GM23338 (cell line): ENCODE measurements around the gene FUT2. TPM values are rescaled to one million over a fixed set of nuclear protein-coding genes. Genes with fewer than 3 reads are reported as not detected.
"Not testable (repeated sequence)": the region's sequence is repeated elsewhere in the genome, so short reads cannot be mapped to it uniquely, and the experiment has no call there.

Experiments
- ATAC-seq: fragments of 200-7000 bp; cut with Tn5 transposase; 3 replicates; pipeline ENCODE4 v1.9.1; 2020
- DNase-seq: peaks from one replicate; pipeline ENCODE4 v3.0.0-alpha.2; 2015; ENCODE audit warnings: low spot score
- H2AFZ ChIP-seq: fragments of 200-600 bp; sonication (generic); 2 replicates; pipeline ENCODE4 v1.8.0; 2016; ENCODE audit warnings: antibody characterized with exemption, mild to moderate bottlenecking, moderate library complexity
- H3F3A ChIP-seq: fragments of 200-600 bp; sonication (generic); replicated peaks from 2 replicates; pipeline ENCODE4 v1.8.0; 2017; ENCODE audit warnings: antibody characterized with exemption, mixed run types, low read depth
- H3K27ac ChIP-seq: fragments of 200-600 bp; sonication (generic); 2 replicates; pipeline ENCODE4 v1.6.1; 2016; ENCODE audit warnings: low read depth
- H3K27me3 ChIP-seq: fragments of 200-600 bp; sonication (generic); 2 replicates; pipeline ENCODE4 v1.8.0; 2016; ENCODE audit warnings: mild to moderate bottlenecking, mixed run types, moderate library complexity; ENCODE audit not compliant: insufficient read depth
- H3K36me3 ChIP-seq: fragments of 200-600 bp; sonication (generic); 2 replicates; pipeline ENCODE4 v1.8.0; 2016; ENCODE audit warnings: mild to moderate bottlenecking; ENCODE audit not compliant: insufficient read depth
- H3K4me1 ChIP-seq: fragments of 200-600 bp; sonication (generic); 2 replicates; pipeline ENCODE4 v1.8.0; 2016; ENCODE audit warnings: mild to moderate bottlenecking, moderate library complexity; ENCODE audit not compliant: insufficient read depth
- H3K4me2 ChIP-seq: fragments of 200-600 bp; sonication (generic); 2 replicates; pipeline ENCODE4 v1.7.1; 2017; ENCODE audit warnings: mixed run types
- H3K4me3 ChIP-seq: fragments of 200-600 bp; sonication (generic); 2 replicates; pipeline ENCODE4 v1.6.1; 2016; ENCODE audit warnings: mixed run types
- H3K79me2 ChIP-seq: fragments of 200-600 bp; sonication (generic); replicated peaks from 2 replicates; pipeline ENCODE4 v1.8.0; 2017; ENCODE audit warnings: mild to moderate bottlenecking; ENCODE audit not compliant: insufficient read depth
- H3K9me2 ChIP-seq: fragments of 200-600 bp; sonication (generic); 2 replicates; pipeline ENCODE4 v1.8.0; 2017; ENCODE audit not compliant: insufficient read depth
- H4K20me1 ChIP-seq: fragments of 200-600 bp; sonication (generic); replicated peaks from 2 replicates; pipeline ENCODE4 v1.8.0; 2017; ENCODE audit warnings: mild to moderate bottlenecking; ENCODE audit not compliant: insufficient read depth
- H3K27ac Mint-ChIP-seq: 2 replicates; pipeline ENCODE4 v1.8.0; 2020; ENCODE audit warnings: inconsistent platforms, mild to moderate bottlenecking, moderate library complexity, mixed read lengths
- H3K27me3 Mint-ChIP-seq: 3 replicates; pipeline ENCODE4 v1.8.0; 2022; ENCODE audit warnings: low read depth, mild to moderate bottlenecking, moderate library complexity, mixed read lengths, inconsistent platforms; ENCODE audit not compliant: insufficient read depth, poor library complexity
- H3K36me3 Mint-ChIP-seq: 3 replicates; pipeline ENCODE4 v1.8.0; 2021; ENCODE audit warnings: low read depth, mild to moderate bottlenecking, inconsistent platforms, moderate library complexity, mixed read lengths
- H3K4me1 Mint-ChIP-seq: 3 replicates; pipeline ENCODE4 v1.8.0; 2020; ENCODE audit warnings: mild to moderate bottlenecking, inconsistent platforms, mixed read lengths
- H3K4me3 Mint-ChIP-seq: 3 replicates; pipeline ENCODE4 v1.8.0; 2021; ENCODE audit warnings: moderate library complexity, mild to moderate bottlenecking, inconsistent platforms, mixed read lengths
- H3K9me3 Mint-ChIP-seq: 3 replicates; pipeline ENCODE4 v1.8.0; 2020; ENCODE audit warnings: moderate library complexity, mild to moderate bottlenecking, inconsistent platforms, mixed read lengths
- CREB1 ChIP-seq: fragments of 250-450 bp; sonication (Bioruptor Pico); IDR thresholded peaks from 2 replicates; pipeline ENCODE4 v1.5.0; 2020; ENCODE audit warnings: low read depth, mild to moderate bottlenecking, moderate library complexity
- CTCF ChIP-seq, 2 experiments: fragments of 200-600 bp in 1 of 2; sonication (generic) in 1 of 2; conservative IDR thresholded peaks; 2 replicates each; pipeline versions ENCODE4 v1.5.1 to v1.6.1; 2016 to 2017; ENCODE audit warnings: antibody characterized with exemption in 2 of 2, low read depth in 2 of 2, mild to moderate bottlenecking in 2 of 2, moderate library complexity in 1 of 2
- EZH2 ChIP-seq: fragments of 200-600 bp; sonication (generic); IDR thresholded peaks from one replicate; pipeline ENCODE4 v1.8.0; 2017; ENCODE audit warnings: antibody characterized with exemption, mild to moderate bottlenecking, low read depth; ENCODE audit not compliant: unreplicated experiment
- EZH2phosphoT487 ChIP-seq: fragments of 200-600 bp; sonication (generic); IDR thresholded peaks from one replicate; pipeline ENCODE4 v1.8.1; 2018; ENCODE audit warnings: antibody characterized with exemption; ENCODE audit not compliant: unreplicated experiment
- JUNB ChIP-seq: IDR thresholded peaks from one replicate; pipeline ENCODE4 v1.6.1; 2016; ENCODE audit warnings: antibody characterized with exemption; ENCODE audit not compliant: unreplicated experiment
- NANOG ChIP-seq: IDR thresholded peaks from 2 replicates; pipeline ENCODE4 v1.6.1; 2016; ENCODE audit warnings: antibody characterized with exemption, borderline replicate concordance
- POLR2AphosphoS5 ChIP-seq: IDR thresholded peaks from 2 replicates; pipeline ENCODE4 v1.6.1; 2016; ENCODE audit warnings: antibody characterized with exemption, low read depth
- REST ChIP-seq: IDR thresholded peaks from one replicate; pipeline ENCODE4 v1.6.1; 2018; ENCODE audit warnings: antibody characterized with exemption; ENCODE audit not compliant: unreplicated experiment
- STAT1 ChIP-seq: IDR thresholded peaks from one replicate; pipeline ENCODE4 v1.6.1; 2016; ENCODE audit warnings: antibody characterized with exemption; ENCODE audit not compliant: unreplicated experiment
- ZNF114 ChIP-seq: fragments of 250-450 bp; sonication (Bioruptor Pico); IDR thresholded peaks from 2 replicates; pipeline ENCODE4 v1.5.0; 2020; ENCODE audit warnings: mild to moderate bottlenecking, moderate library complexity
- ZNF331 ChIP-seq: fragments of 250-450 bp; sonication (Bioruptor Pico); IDR thresholded peaks from 2 replicates; pipeline ENCODE4 v1.5.0; 2020; ENCODE audit warnings: low read depth, mild to moderate bottlenecking, moderate library complexity
- polyA plus RNA-seq: library from polyadenylated mRNA; unstranded; fragments of >200 nt; fragmentation: Nextera tagmentation; extraction: Ambion mirVana; gene quantifications from 2 replicates; pipeline ENCODE4 v1.2.1, GENCODE V29; 2016
- total RNA-seq: library from RNA; depleted of rRNA; stranded (reverse); fragments of >200 nt; shearing (Covaris generic); gene quantifications from 2 replicates; pipeline ENCODE4 v1.2.3, GENCODE V29; 2014
- TF ChIP-seq, protein P1 (sequence below): IDR thresholded peaks from 2 replicates; pipeline ENCODE4 v1.6.1; 2016; ENCODE audit warnings: antibody characterized with exemption

The FUT2 gene
- total and polyA plus RNA-seq, 2 experiments from 2014 or later, result 5.0 to 5.6 TPM

DNA sequence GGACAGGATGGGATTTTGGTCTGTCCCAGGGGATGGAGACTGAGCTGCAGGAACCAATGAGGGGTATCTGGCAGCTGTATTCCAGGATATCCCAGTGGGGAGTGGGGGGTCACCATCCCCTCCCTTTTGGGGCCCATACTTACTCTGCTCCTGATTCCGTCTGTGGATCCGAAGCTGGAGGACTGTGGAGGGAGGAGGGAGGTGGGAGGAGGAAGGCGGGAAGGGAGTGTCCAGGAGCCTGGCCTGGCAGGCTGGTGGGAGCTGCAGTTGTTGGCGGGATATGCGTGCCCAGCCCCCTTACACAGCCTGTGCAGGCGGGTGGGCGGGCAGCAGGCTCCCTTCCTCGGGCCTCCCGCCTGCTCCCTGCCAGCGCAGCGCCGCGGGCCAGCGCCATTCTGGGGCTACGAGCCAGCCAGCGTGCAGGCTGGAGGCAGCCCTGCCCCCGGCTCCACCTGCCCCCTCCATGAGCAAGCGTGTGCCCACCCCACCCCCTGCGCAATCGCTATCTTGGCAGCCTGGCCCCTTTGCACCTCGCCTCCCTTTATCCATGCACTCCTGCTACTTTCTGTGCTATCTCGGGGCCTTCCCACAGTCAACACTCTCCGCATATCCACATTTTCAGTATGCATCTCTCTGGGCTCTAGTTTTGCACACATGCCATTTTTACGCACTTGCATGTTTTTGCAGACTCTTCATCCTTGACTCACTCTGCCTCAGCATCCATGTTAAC, 21.0 kb downstream of the FUT2 start:
- Mint-ChIP-seq H3K27ac (no peak overlapping the region), H3K4me1 (peaks cover 44% of the 10 kb centered on the region), H3K4me3 (peak overlapping the region; percentile 64), H3K9me3 (peaks cover 3% of the 10 kb centered on the region; the same call in 1 of the 3 replicates), H3K27me3 (peaks cover 34% of the 10 kb centered on the region), H3K36me3 (no peaks in the 10 kb centered on the region; the same call in 2 of the 3 replicates)
- Histone ChIP-seq H3K4me1 (peaks cover 44% of the 10 kb centered on the region), H2AFZ (peak overlapping the region; percentile 90), H4K20me1 (no peaks in the 10 kb centered on the region), H3K4me3 (peak overlapping the region; percentile 57), H3K9me2 (no peaks in the 10 kb centered on the region), H3F3A (peaks cover 10% of the 10 kb centered on the region; the same call in 1 of the 2 replicates), H3K4me2 (peak overlapping the region; percentile 86), H3K27ac (no peak overlapping the region), H3K36me3 (no peaks in the 10 kb centered on the region), H3K79me2 (no peaks in the 10 kb centered on the region), H3K27me3 (no peaks in the 10 kb centered on the region)
- ATAC-seq (peak; percentile 0; the same call in 2 of the 3 replicates), DNase-seq (peak; percentile 57)
- TF ChIP-seq CREB1 (CRISPR knock-in tag) (no peak), JUNB (no peak), REST (no peak), CTCF (conservative IDR thresholded peaks at IDR 0.05; ENCODE audit: low read depth in 2 of 2) (no peak), ZNF114 (CRISPR knock-in tag) (no peak), EZH2phosphoT487 (no peak), NANOG (no peak), EZH2 (no peak), POLR2AphosphoS5 (no peak), ZNF331 (CRISPR knock-in tag) (no peak), STAT1 (no peak)
- TF ChIP-seq, protein P1, sequence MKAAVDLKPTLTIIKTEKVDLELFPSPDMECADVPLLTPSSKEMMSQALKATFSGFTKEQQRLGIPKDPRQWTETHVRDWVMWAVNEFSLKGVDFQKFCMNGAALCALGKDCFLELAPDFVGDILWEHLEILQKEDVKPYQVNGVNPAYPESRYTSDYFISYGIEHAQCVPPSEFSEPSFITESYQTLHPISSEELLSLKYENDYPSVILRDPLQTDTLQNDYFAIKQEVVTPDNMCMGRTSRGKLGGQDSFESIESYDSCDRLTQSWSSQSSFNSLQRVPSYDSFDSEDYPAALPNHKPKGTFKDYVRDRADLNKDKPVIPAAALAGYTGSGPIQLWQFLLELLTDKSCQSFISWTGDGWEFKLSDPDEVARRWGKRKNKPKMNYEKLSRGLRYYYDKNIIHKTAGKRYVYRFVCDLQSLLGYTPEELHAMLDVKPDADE, result no peak

- not testable (repeated sequence) for H3K79me2 ChIP-seq, DNase-seq, H3K4me3 ChIP-seq, H3K27ac ChIP-seq, H3K27me3 ChIP-seq, ATAC-seq, H2AFZ ChIP-seq, H4K20me1 ChIP-seq, H3K36me3 ChIP-seq, H3K27ac Mint-ChIP-seq, H3K9me3 Mint-ChIP-seq, H3K4me2 ChIP-seq, H3K36me3 Mint-ChIP-seq, H3K9me2 ChIP-seq, H3K4me3 Mint-ChIP-seq
- Mint-ChIP-seq H3K27me3 (peaks cover 29% of the 10 kb centered on the region), H3K4me1 (peaks cover 39% of the 10 kb centered on the region)
- Histone ChIP-seq H3K4me1 (peaks cover 39% of the 10 kb centered on the region), H3F3A (peaks cover 13% of the 10 kb centered on the region; the same call in 1 of the 2 replicates)
Observed at GRCh38 chr19:48718106-48718505, 22.3 kb downstream of the FUT2 start.
